Osteocyte (in vitro differentiated cells): ENCODE measurements around the gene PTP4A1. TPM values are rescaled to one million over a fixed set of nuclear protein-coding genes. Genes with fewer than 3 reads are reported as not detected.
A peak's percentile ranks its signal among the peaks of the same experiment; 100 is the strongest.
"Not testable (repeated sequence)": the region's sequence is repeated elsewhere in the genome, so short reads cannot be mapped to it uniquely, and the experiment has no call there.

Experiments used
- DNase-seq: peaks from one replicate; pipeline ENCODE4 v3.0.0; 2021; ENCODE audit warnings: mixed read lengths; ENCODE audit not compliant: unreplicated experiment; ENCODE audit errors: extremely low spot score
- H3K27ac Mint-ChIP-seq: one replicate; pipeline ENCODE4 v1.8.0; 2021; ENCODE audit warnings: mild to moderate bottlenecking, mixed read lengths; ENCODE audit not compliant: unreplicated experiment
- H3K27me3 Mint-ChIP-seq: one replicate; pipeline ENCODE4 v1.8.0; 2021; ENCODE audit warnings: mixed read lengths; ENCODE audit not compliant: unreplicated experiment
- H3K36me3 Mint-ChIP-seq: one replicate; pipeline ENCODE4 v1.8.0; 2021; ENCODE audit warnings: mixed read lengths; ENCODE audit not compliant: unreplicated experiment
- H3K4me1 Mint-ChIP-seq: one replicate; pipeline ENCODE4 v1.8.0; 2021; ENCODE audit warnings: mixed read lengths; ENCODE audit not compliant: unreplicated experiment
- H3K4me3 Mint-ChIP-seq: one replicate; pipeline ENCODE4 v1.8.0; 2021; ENCODE audit warnings: mild to moderate bottlenecking, moderate library complexity, mixed read lengths; ENCODE audit not compliant: unreplicated experiment
- H3K9me3 Mint-ChIP-seq: one replicate; pipeline ENCODE4 v1.8.0; 2021; ENCODE audit warnings: mixed read lengths; ENCODE audit not compliant: unreplicated experiment
- long read RNA-seq: library from polyadenylated mRNA; unstranded; transcript quantifications from one replicate; pipeline ENCODE4 v2.0.0, GENCODE V29; 2021
- total RNA-seq: library from RNA; stranded (reverse); gene quantifications from 2 replicates; pipeline ENCODE4 v1.2.1, GENCODE V29; 2021
- TF ChIP-seq, protein P1 (sequence below): fragments of 200-600 bp; sonication (generic); IDR thresholded peaks from 2 replicates; pipeline ENCODE4 v1.5.0; 2021; ENCODE audit warnings: antibody characterized with exemption, mild to moderate bottlenecking, moderate library complexity

The PTP4A1 gene
- 58.7 and 62.4 TPM in 2 replicates for total RNA-seq
- long read RNA-seq, transcript PTP4A1-203 (5 exons, 2,203 nt) = major isoform, 6 of 62 reads
- long read RNA-seq, partial matches to known transcripts = 48 of 62 reads
- long read RNA-seq, other reads (novel, unspliced or antisense) = 8 of 62 reads

GRCh38 chr6:63572044-63572746 is at the start of gene PTP4A1, which contains the start of gene LOC128125822:
Gene PTP4A1, plus strand, starts transcription at chr6:63572480. Its CDS starts 4,401 bp downstream, at chr6:63576881.
Gene LOC128125822, plus strand, starts transcription at chr6:63572480.
- Mint-ChIP-seq H3K27me3 (no peaks in the 10 kb centered on the region), H3K4me1 (peaks cover 35% of the 10 kb centered on the region), H3K9me3 (no peaks in the 10 kb centered on the region), H3K36me3 (peaks cover 6% of the 10 kb centered on the region), H3K4me3 (peak within 1 kb of the TSS; percentile 85), H3K27ac (peak within 1 kb of the TSS; percentile 96)
- DNase-seq = peak; percentile 99
- TF ChIP-seq, protein P1, sequence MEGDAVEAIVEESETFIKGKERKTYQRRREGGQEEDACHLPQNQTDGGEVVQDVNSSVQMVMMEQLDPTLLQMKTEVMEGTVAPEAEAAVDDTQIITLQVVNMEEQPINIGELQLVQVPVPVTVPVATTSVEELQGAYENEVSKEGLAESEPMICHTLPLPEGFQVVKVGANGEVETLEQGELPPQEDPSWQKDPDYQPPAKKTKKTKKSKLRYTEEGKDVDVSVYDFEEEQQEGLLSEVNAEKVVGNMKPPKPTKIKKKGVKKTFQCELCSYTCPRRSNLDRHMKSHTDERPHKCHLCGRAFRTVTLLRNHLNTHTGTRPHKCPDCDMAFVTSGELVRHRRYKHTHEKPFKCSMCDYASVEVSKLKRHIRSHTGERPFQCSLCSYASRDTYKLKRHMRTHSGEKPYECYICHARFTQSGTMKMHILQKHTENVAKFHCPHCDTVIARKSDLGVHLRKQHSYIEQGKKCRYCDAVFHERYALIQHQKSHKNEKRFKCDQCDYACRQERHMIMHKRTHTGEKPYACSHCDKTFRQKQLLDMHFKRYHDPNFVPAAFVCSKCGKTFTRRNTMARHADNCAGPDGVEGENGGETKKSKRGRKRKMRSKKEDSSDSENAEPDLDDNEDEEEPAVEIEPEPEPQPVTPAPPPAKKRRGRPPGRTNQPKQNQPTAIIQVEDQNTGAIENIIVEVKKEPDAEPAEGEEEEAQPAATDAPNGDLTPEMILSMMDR = no peak

GRCh38 chr6:63522911-63523287 is 49.4 kb upstream of the PTP4A1 start:
- H3K4me1 Mint-ChIP-seq, H3K27ac Mint-ChIP-seq, H3K4me3 Mint-ChIP-seq, H3K27me3 Mint-ChIP-seq, H3K9me3 Mint-ChIP-seq, DNase-seq, H3K36me3 Mint-ChIP-seq: not testable (repeated sequence)

DNA sequence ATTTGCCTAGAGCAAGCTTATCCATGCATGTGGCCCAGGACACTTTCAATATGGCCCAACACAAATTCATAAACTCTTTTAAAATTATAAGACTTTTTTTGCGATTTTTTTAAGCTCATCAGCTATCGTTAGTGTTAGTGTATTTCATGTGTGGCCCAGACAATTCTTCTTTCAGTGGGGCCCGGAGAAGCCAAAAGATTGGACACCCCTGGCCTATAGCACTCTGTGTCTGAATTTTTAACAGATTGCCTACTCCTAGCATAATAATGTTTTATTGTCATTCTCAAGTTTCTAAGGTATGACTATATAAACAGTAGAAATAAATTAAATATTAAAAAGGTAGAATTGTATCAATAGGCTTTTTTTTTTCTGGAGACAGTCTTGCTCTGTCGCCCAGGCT is 48.6 kb upstream of the PTP4A1 start:
- no peak for DNase-seq
- peaks cover 15% of the 10 kb centered on the region for H3K4me1 Mint-ChIP-seq
- H3K4me3 Mint-ChIP-seq = no peak overlapping the region
- no peaks in the 10 kb centered on the region for H3K36me3 Mint-ChIP-seq
- H3K27me3 Mint-ChIP-seq = peaks cover 7% of the 10 kb centered on the region
- TF ChIP-seq, protein P1 = no peak
- no peaks in the 10 kb centered on the region for H3K9me3 Mint-ChIP-seq
- H3K27ac Mint-ChIP-seq = no peak overlapping the region

DNA sequence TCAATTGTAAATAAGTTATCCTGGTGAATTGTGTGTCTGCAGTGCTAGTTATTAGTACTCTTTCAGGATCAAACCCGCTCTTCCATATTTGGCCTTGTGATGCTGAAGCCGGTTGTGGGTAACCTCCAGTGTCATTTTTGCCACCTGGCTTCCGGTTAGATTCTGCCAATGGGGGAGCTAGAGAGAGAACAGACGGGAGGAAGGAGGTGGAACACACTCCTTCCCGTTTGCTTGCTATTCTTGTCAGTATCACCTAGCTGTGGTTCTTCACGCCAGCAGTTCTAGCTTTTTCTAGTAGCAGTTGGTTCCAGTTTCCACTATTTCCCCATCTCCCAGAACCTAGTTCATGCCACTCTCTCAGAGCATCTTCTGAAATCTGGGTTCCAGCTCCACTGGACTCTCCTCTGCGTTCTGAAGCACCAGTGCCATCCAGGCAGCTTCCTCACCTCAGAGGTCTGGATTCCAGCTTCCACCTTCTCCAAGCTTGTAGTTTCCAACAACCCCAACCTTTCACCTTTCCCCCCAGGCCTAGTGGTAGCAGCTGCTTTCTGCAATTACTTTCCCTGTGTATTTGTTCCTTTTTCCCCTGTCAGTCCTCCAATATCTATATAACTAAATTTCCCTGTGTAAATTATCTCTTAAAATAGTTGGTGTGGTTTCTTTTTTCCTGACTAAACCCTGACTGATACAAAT is 46.9 kb upstream of the PTP4A1 start:
- H3K27ac Mint-ChIP-seq = no peak overlapping the region
- H3K4me3 Mint-ChIP-seq = no peak overlapping the region
- H3K9me3 Mint-ChIP-seq = no peaks in the 10 kb centered on the region
- peaks cover 15% of the 10 kb centered on the region for H3K4me1 Mint-ChIP-seq
- peaks cover 7% of the 10 kb centered on the region for H3K27me3 Mint-ChIP-seq
- no peaks in the 10 kb centered on the region for H3K36me3 Mint-ChIP-seq
- TF ChIP-seq, protein P1 = no peak
- DNase-seq = no peak

DNA sequence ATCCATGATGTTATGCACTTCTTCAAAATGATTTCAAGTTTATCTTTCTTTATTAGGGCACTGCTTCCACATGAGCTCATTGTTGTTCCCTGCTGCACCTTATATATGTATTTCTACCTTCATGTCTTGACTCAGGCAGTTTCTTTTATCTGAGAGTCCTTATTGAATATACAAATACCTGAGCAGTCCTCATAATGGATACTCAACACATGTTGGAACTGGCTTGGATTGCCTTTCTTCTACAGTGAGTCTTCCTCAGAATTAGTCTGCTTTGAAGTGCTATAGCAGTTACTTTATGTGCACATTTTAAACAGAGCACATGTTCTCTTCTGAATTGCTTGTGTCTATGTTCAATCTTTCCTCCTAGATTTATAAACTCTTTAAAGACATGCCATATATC is 45.3 kb upstream of the PTP4A1 start:
- no peak for DNase-seq
- Mint-ChIP-seq H3K27ac (peak overlapping the region; percentile 66), H3K4me1 (peaks cover 15% of the 10 kb centered on the region), H3K36me3 (no peaks in the 10 kb centered on the region), H3K27me3 (peaks cover 3% of the 10 kb centered on the region), H3K9me3 (no peaks in the 10 kb centered on the region), H3K4me3 (no peak overlapping the region)
- TF ChIP-seq, protein P1 = no peak
